GM12872 (cell line): Measurements from ENCODE around the gene ECEL1.

Experiments used
- CTCF ChIP-seq: IDR thresholded peaks from 3 replicates; pipeline ENCODE4 v1.5.1; 2011; ENCODE audit warnings: low read depth, mild to moderate bottlenecking, low read length, moderate library complexity; ENCODE audit not compliant: insufficient read depth

ECEL1 gene

GRCh38 chr2:232501794-232502390, 14.3 kb upstream of the ECEL1 start:
- no peak for TF ChIP-seq CTCF

GRCh38 chr2:232501331-232501771, 13.7 kb upstream of the ECEL1 start:
- TF ChIP-seq CTCF, result no peak

- TF ChIP-seq CTCF, result no peak
Measured at GRCh38 chr2:232498452-232498851, 10.8 kb upstream of the ECEL1 start.

GRCh38 chr2:232497348-232497747, 9.7 kb upstream of the ECEL1 start:
- no peak for TF ChIP-seq CTCF

GRCh38 chr2:232496501-232497270, 9.1 kb upstream of the ECEL1 start:
- no peak for TF ChIP-seq CTCF

- no peak for TF ChIP-seq CTCF
Measured at GRCh38 chr2:232495292-232495691, 7.7 kb upstream of the ECEL1 start.

- TF ChIP-seq CTCF, result no peak
Measured at GRCh38 chr2:232494542-232494941, 6.9 kb upstream of the ECEL1 start.
